HEK293T (cell line): Measurements from ENCODE around the gene PFKM.

Source experiments
- CTCF ChIA-PET: fragments of 350-600 bp; formaldehyde crosslinking; extraction: SDS; loops from one replicate; lab custom pipeline; 2021; ENCODE audit warnings: antibody characterized with exemption, inconsistent platforms; lab: Yijun Ruan, JAX
- POLR2A ChIA-PET: fragments of 350-600 bp; formaldehyde crosslinking; extraction: SDS; loops from one replicate; lab custom pipeline; 2020; ENCODE audit warnings: antibody characterized with exemption, inconsistent platforms; lab: Yijun Ruan, JAX
- DNase-seq: peaks from one replicate; pipeline ENCODE4 v3.0.0; 2012; ENCODE audit warnings: mixed read lengths; ENCODE audit errors: extremely low spot score
- ARNT ChIP-seq: fragments of 450-650 bp; IDR thresholded peaks from 2 replicates; pipeline ENCODE4 v1.6.1; 2017; ENCODE audit warnings: mild to moderate bottlenecking
- BHLHE40 ChIP-seq: fragments of 450-650 bp; IDR thresholded peaks from 2 replicates; pipeline ENCODE4 v1.6.1; 2016; ENCODE audit warnings: mild to moderate bottlenecking, moderate library complexity, borderline replicate concordance
- CTBP1 ChIP-seq: fragments of 450-650 bp; IDR thresholded peaks from 2 replicates; pipeline ENCODE4 v1.6.1; 2016; ENCODE audit warnings: borderline replicate concordance
- ELF4 ChIP-seq: fragments of 450-650 bp; IDR thresholded peaks from 2 replicates; pipeline ENCODE4 v1.6.1; 2017; ENCODE audit warnings: antibody characterized with exemption
- FOXA1 ChIP-seq: fragments of 450-650 bp; IDR thresholded peaks from 2 replicates; pipeline ENCODE4 v1.6.1; 2016; ENCODE audit warnings: mild to moderate bottlenecking
- FOXK2 ChIP-seq: fragments of 450-650 bp; IDR thresholded peaks from 2 replicates; pipeline ENCODE4 v1.6.1; 2016; ENCODE audit warnings: mild to moderate bottlenecking
- FOXM1 ChIP-seq: fragments of 450-650 bp; IDR thresholded peaks from 2 replicates; pipeline ENCODE4 v1.6.1; 2017; ENCODE audit warnings: mild to moderate bottlenecking, borderline replicate concordance
- HDGF ChIP-seq: fragments of 450-650 bp; IDR thresholded peaks from 2 replicates; pipeline ENCODE4 v1.6.1; 2017; ENCODE audit warnings: antibody characterized with exemption, borderline replicate concordance
- L3MBTL2 ChIP-seq: fragments of 450-650 bp; conservative IDR thresholded peaks from 2 replicates; pipeline ENCODE4 v1.6.1; 2016; ENCODE audit warnings: mild to moderate bottlenecking
- LEF1 ChIP-seq: fragments of 450-650 bp; IDR thresholded peaks from 2 replicates; pipeline ENCODE4 v1.6.1; 2017; ENCODE audit warnings: mild to moderate bottlenecking, borderline replicate concordance
- NFRKB ChIP-seq: fragments of 450-650 bp; IDR thresholded peaks from 2 replicates; pipeline ENCODE4 v1.6.1; 2016; ENCODE audit warnings: mild to moderate bottlenecking, moderate library complexity
- SP1 ChIP-seq: fragments of 450-650 bp; IDR thresholded peaks from 2 replicates; pipeline ENCODE4 v1.6.1; 2017
- SUZ12 ChIP-seq: fragments of 450-650 bp; IDR thresholded peaks from 2 replicates; pipeline ENCODE4 v1.6.1; 2016; ENCODE audit warnings: mild to moderate bottlenecking
- TARDBP ChIP-seq: fragments of 450-650 bp; IDR thresholded peaks from 2 replicates; pipeline ENCODE4 v1.6.1; 2016
- ZNF384 ChIP-seq: fragments of 450-650 bp; IDR thresholded peaks from 2 replicates; pipeline ENCODE4 v1.6.1; 2016
- TF ChIP-seq, protein P1 (sequence below): fragments of 450-650 bp; IDR thresholded peaks from 2 replicates; pipeline ENCODE4 v1.6.1; 2016

The PFKM gene

GRCh38 chr12:48163150-48163747, 44.1 kb downstream of the PFKM start:
- CTCF ChIA-PET, result interaction anchor here (1.0 kb wide), 1 partner anchor 14 kb away, joined by 3 read pairs; no protein-coding TSS in a partner anchor

GRCh38 chr12:48164451-48164850, 45.3 kb downstream of the PFKM start:
- TF ChIP-seq SUZ12, result no peak
- ChIA-PET CTCF (interaction anchor here (0.6 to 1.8 kb wide), 7 partner anchors 18 to 326 kb away, joined by 3 to 11 read pairs (median 3); partner anchors contain the start of gene CCDC184), POLR2A (no interaction called here)
- no peak for DNase-seq

More at GRCh38 chr12:48163150-48163747, 44.1 kb downstream of the PFKM start:
- POLR2A ChIA-PET, result no interaction called here
- TF ChIP-seq ELF4 (no peak), ARNT (no peak)
- no peak for DNase-seq

GRCh38 chr12:48165089-48165981, 46.2 kb downstream of the PFKM start:
- peak; percentile 56 for DNase-seq
- ChIA-PET POLR2A (no interaction called here), CTCF (interaction anchor here (0.6 to 1.8 kb wide), 6 partner anchors 18 to 327 kb away, joined by 3 to 11 read pairs (median 3); no protein-coding TSS in a partner anchor)
- TF ChIP-seq ARNT (no peak), BHLHE40 (no peak), FOXM1 (no peak), TARDBP (no peak), FOXK2 (no peak), NFRKB (no peak), SP1 (no peak), LEF1 (no peak), ELF4 (no peak), SUZ12 (no peak), HDGF (no peak), L3MBTL2 (no peak), FOXA1 (no peak), ZNF384 (no peak), CTBP1 (no peak)
- TF ChIP-seq, protein P1, sequence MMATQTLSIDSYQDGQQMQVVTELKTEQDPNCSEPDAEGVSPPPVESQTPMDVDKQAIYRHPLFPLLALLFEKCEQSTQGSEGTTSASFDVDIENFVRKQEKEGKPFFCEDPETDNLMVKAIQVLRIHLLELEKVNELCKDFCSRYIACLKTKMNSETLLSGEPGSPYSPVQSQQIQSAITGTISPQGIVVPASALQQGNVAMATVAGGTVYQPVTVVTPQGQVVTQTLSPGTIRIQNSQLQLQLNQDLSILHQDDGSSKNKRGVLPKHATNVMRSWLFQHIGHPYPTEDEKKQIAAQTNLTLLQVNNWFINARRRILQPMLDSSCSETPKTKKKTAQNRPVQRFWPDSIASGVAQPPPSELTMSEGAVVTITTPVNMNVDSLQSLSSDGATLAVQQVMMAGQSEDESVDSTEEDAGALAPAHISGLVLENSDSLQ, result no peak

- no peak for TF ChIP-seq ELF4
- ChIA-PET CTCF (no interaction called here), POLR2A (no interaction called here)
Observed at GRCh38 chr12:48169011-48169410, 49.8 kb downstream of the PFKM start.

GRCh38 chr12:48175613-48176416, 56.7 kb downstream of the PFKM start:
- CTCF ChIA-PET, result interaction anchor here (0.6 to 1.4 kb wide), 2 partner anchors 11 to 23 kb away, joined by 3 to 6 read pairs; no protein-coding TSS in a partner anchor

More at GRCh38 chr12:48169011-48169410, 49.8 kb downstream of the PFKM start:
- DNase-seq, result no peak

GRCh38 chr12:48176417-48176751, 57.2 kb downstream of the PFKM start:
- DNase-seq, result no peak
- POLR2A ChIA-PET, result interaction anchor here (1.6 kb wide), 1 partner anchor 23 kb away, joined by 5 read pairs; no protein-coding TSS in a partner anchor
- CTCF ChIA-PET, result interaction anchor here (0.6 to 1.4 kb wide), 3 partner anchors 10 to 23 kb away, joined by 3 to 6 read pairs (median 3); no protein-coding TSS in a partner anchor

More at GRCh38 chr12:48175613-48176416, 56.7 kb downstream of the PFKM start:
- no peak for TF ChIP-seq FOXA1
- no peak for TF ChIP-seq HDGF
- no peak for TF ChIP-seq ELF4
- no peak for TF ChIP-seq SP1
- TF ChIP-seq CTBP1, result no peak
- TF ChIP-seq FOXK2, result no peak
- DNase-seq, result no peak
- POLR2A ChIA-PET, result interaction anchor here (1.6 kb wide), 1 partner anchor 23 kb away, joined by 5 read pairs; no protein-coding TSS in a partner anchor

More at GRCh38 chr12:48176417-48176751, 57.2 kb downstream of the PFKM start:
- TF ChIP-seq FOXA1 (no peak), ELF4 (no peak), L3MBTL2 (no peak), HDGF (no peak), FOXK2 (no peak), SUZ12 (no peak), BHLHE40 (no peak), LEF1 (no peak), FOXM1 (no peak), ZNF384 (no peak), CTBP1 (no peak), TARDBP (no peak), SP1 (no peak), ARNT (no peak), NFRKB (no peak)
- TF ChIP-seq, protein P1, result no peak
